ENCODE data around the gene TUBGCP2. TPM values are rescaled to one million over a fixed set of nuclear protein-coding genes. Genes with fewer than 3 reads are reported as not detected.

Gene TUBGCP2
- total RNA-seq, 1 experiment from 2014 or later, result 93.7 TPM

GRCh38 chr10:133268532-133268931 is 40.1 kb downstream of the TUBGCP2 start:
- no TSS peak for BruUV-seq (replicated peaks)

GRCh38 chr10:133267829-133268228 is 40.8 kb downstream of the TUBGCP2 start:
- in situ Hi-C loops (cut with HindIII; ENCODE audit: low pct_unique_long_range_greater_than_20kb, low sequenced_read_pairs), result no loop called here
- POLR2A ChIA-PET, result no interaction called here

More at GRCh38 chr10:133268532-133268931, 40.1 kb downstream of the TUBGCP2 start:
- DNase-seq (ENCODE audit: low read depth, low spot score) (no peak), ATAC-seq (no peak)
- H3K4me1 ChIP-seq (ENCODE audit: control insufficient read depth, insufficient read depth, low read length), result no peaks in the 10 kb centered on the region
- TF ChIP-seq POLR2AphosphoS5 (IDR thresholded peaks at IDR 0.05; ENCODE audit: low read depth, low read length) (no peak), SIN3A (IDR thresholded peaks at IDR 0.05; ENCODE audit: borderline replicate concordance, insufficient read depth, low read depth, low read length) (no peak)
- TF ChIP-seq, protein P1, sequence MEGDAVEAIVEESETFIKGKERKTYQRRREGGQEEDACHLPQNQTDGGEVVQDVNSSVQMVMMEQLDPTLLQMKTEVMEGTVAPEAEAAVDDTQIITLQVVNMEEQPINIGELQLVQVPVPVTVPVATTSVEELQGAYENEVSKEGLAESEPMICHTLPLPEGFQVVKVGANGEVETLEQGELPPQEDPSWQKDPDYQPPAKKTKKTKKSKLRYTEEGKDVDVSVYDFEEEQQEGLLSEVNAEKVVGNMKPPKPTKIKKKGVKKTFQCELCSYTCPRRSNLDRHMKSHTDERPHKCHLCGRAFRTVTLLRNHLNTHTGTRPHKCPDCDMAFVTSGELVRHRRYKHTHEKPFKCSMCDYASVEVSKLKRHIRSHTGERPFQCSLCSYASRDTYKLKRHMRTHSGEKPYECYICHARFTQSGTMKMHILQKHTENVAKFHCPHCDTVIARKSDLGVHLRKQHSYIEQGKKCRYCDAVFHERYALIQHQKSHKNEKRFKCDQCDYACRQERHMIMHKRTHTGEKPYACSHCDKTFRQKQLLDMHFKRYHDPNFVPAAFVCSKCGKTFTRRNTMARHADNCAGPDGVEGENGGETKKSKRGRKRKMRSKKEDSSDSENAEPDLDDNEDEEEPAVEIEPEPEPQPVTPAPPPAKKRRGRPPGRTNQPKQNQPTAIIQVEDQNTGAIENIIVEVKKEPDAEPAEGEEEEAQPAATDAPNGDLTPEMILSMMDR (IDR thresholded peaks at IDR 0.05), result no peak
- H3K27ac ChIP-seq (ENCODE audit: low read length), result no peak overlapping the region
- H3K27me3 ChIP-seq (ENCODE audit: control insufficient read depth, insufficient read depth, low read length), result no peaks in the 10 kb centered on the region
- in situ Hi-C loops (cut with HindIII; ENCODE audit: low pct_unique_long_range_greater_than_20kb, low sequenced_read_pairs) (no loop called here), intact Hi-C loops (cut with micrococcal nuclease; ENCODE audit: unreplicated experiment) (no loop called here)
- CTCF ChIA-PET, result no interaction called here
- H3K9me3 ChIP-seq (ENCODE audit: control insufficient read depth, insufficient read depth, low read depth, low read length), result no peaks in the 10 kb centered on the region
- POLR2A ChIA-PET, result no interaction called here
- H3K4me3 ChIP-seq (ENCODE audit: low read depth in 2 of 2, low read length in 2 of 2), result no peak overlapping the region
- H3K36me3 ChIP-seq (ENCODE audit: control insufficient read depth, insufficient read depth, low read length), result no peaks in the 10 kb centered on the region

More at GRCh38 chr10:133267829-133268228, 40.8 kb downstream of the TUBGCP2 start:
- TF ChIP-seq SIN3A (IDR thresholded peaks at IDR 0.05; ENCODE audit: borderline replicate concordance, insufficient read depth, low read depth, low read length) (no peak), POLR2AphosphoS5 (IDR thresholded peaks at IDR 0.05; ENCODE audit: low read depth, low read length) (no peak), TCF7L2 (IDR thresholded peaks at IDR 0.05; ENCODE audit: low read depth, low read length) (no peak)
- TF ChIP-seq, protein P1 (IDR thresholded peaks at IDR 0.05), result no peak; the same call in 1 of the 2 replicates
- TF ChIP-seq, protein P2, sequence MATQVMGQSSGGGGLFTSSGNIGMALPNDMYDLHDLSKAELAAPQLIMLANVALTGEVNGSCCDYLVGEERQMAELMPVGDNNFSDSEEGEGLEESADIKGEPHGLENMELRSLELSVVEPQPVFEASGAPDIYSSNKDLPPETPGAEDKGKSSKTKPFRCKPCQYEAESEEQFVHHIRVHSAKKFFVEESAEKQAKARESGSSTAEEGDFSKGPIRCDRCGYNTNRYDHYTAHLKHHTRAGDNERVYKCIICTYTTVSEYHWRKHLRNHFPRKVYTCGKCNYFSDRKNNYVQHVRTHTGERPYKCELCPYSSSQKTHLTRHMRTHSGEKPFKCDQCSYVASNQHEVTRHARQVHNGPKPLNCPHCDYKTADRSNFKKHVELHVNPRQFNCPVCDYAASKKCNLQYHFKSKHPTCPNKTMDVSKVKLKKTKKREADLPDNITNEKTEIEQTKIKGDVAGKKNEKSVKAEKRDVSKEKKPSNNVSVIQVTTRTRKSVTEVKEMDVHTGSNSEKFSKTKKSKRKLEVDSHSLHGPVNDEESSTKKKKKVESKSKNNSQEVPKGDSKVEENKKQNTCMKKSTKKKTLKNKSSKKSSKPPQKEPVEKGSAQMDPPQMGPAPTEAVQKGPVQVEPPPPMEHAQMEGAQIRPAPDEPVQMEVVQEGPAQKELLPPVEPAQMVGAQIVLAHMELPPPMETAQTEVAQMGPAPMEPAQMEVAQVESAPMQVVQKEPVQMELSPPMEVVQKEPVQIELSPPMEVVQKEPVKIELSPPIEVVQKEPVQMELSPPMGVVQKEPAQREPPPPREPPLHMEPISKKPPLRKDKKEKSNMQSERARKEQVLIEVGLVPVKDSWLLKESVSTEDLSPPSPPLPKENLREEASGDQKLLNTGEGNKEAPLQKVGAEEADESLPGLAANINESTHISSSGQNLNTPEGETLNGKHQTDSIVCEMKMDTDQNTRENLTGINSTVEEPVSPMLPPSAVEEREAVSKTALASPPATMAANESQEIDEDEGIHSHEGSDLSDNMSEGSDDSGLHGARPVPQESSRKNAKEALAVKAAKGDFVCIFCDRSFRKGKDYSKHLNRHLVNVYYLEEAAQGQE (IDR thresholded peaks at IDR 0.05; ENCODE audit: insufficient read depth in 1 of 2, low read depth in 2 of 2, low read length in 1 of 2), result no peak
- no peaks in the 10 kb centered on the region for H3K9me3 ChIP-seq (ENCODE audit: control insufficient read depth, insufficient read depth, low read depth, low read length)
- no TSS peak for BruUV-seq (replicated peaks)
- CTCF ChIA-PET, result interaction anchor here (0.6 to 0.7 kb wide), 2 partner anchors 53 to 107 kb away, joined by 3 to 5 read pairs; no protein-coding TSS in a partner anchor
- H3K27me3 ChIP-seq (ENCODE audit: control insufficient read depth, insufficient read depth, low read length), result no peaks in the 10 kb centered on the region
- intact Hi-C loops (cut with micrococcal nuclease; ENCODE audit: unreplicated experiment), result no loop called here
- H3K4me1 ChIP-seq (ENCODE audit: control insufficient read depth, insufficient read depth, low read length), result no peaks in the 10 kb centered on the region
- H3K27ac ChIP-seq (ENCODE audit: low read length), result no peak overlapping the region
- H3K4me3 ChIP-seq (ENCODE audit: low read depth in 2 of 2, low read length in 2 of 2), result no peak overlapping the region
- no peaks in the 10 kb centered on the region for H3K36me3 ChIP-seq (ENCODE audit: control insufficient read depth, insufficient read depth, low read length)
- no peak for DNase-seq (ENCODE audit: low read depth, low spot score)
- no peak for ATAC-seq
